ENCODE results near the gene ZC4H2.
A peak's percentile ranks its signal among the peaks of the same experiment; 100 is the strongest.

ZC4H2 gene

DNA sequence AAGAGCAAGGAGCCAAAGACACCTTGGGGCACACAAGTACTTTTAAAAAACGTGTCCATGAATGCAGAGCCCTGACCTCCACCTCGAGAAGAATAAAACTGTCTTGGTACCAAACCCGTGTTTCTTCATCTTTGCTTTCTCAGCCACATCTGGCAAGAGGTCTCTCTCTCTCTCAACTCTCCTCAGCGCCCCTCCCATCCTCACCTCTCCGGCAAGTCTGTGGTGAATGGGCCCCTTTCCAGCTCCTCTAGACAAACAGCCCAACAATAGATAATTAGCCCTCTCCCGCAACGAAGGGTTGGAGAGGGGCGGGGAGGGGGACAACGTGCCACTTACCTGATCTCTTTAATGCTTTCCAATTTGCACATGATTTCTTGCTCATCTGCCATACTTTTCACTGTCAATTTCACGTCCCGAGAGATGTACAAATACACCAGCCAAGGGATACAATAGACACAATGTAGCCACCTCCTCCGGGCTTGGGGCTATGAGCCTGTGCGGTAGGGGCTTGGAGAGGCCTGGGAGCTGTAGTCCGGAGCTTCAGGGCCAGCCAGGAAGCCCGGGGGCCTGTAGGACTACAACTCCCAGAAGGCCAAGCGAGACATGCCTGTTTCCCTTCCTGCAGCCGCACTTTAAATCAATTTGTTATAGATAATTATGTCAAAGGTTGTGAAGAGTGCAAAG lies at the start of gene ZC4H2:
Gene ZC4H2, minus strand, starts transcription at position 462 of the 684 bp plus-strand sequence. Its CDS starts 73 bp downstream, at position 389.
- H3K4me1 ChIP-seq (ENCODE audit: control insufficient read depth, insufficient read depth, low read length), result no peaks in the 10 kb centered on the region
- ChIA-PET POLR2A (interaction anchor here (1.7 kb wide), 1 partner anchor 59 kb away, joined by 8 read pairs; the partner anchor contains the start of gene ZC3H12B), CTCF (interaction anchor here (0.6 kb wide), 1 partner anchor 540 kb away, joined by 3 read pairs; no protein-coding TSS in a partner anchor)
- H3K4me3 ChIP-seq (ENCODE audit: low read depth, low read length), result peak within 1 kb of the TSS; percentile 55
- H3K27ac ChIP-seq (ENCODE audit: extremely low read depth, low read depth, low read length), result no peak within 1 kb of the TSS; the same call in 1 of the 2 replicates
- peak; percentile 88 for TF ChIP-seq ZNF76 (tag by site-specific recombination; IDR thresholded peaks at IDR 0.05; ENCODE audit: borderline replicate concordance, low read depth)
- TF ChIP-seq ZNF624 (tag by site-specific recombination; IDR thresholded peaks at IDR 0.05), result no peak
- no peak for TF ChIP-seq ZBTB21 (tag by site-specific recombination; IDR thresholded peaks at IDR 0.05)
- peak; percentile 82 for TF ChIP-seq SCRT2 (tag by site-specific recombination; IDR thresholded peaks at IDR 0.05)
- TF ChIP-seq ZBTB20 (tag by site-specific recombination; IDR thresholded peaks at IDR 0.05), result peak; percentile 73
- peak; percentile 95 for TF ChIP-seq ZNF335 (tag by site-specific recombination; conservative IDR thresholded peaks at IDR 0.05)
- TF ChIP-seq ZNF792 (tag by site-specific recombination; IDR thresholded peaks at IDR 0.05), result no peak
- no peak for TF ChIP-seq ZNF529 (tag by site-specific recombination; IDR thresholded peaks at IDR 0.05; ENCODE audit: insufficient replicate concordance)
- no peak for TF ChIP-seq ZNF707 (tag by site-specific recombination; IDR thresholded peaks at IDR 0.05)
- peak; percentile 20; the same call in 1 of the 2 replicates for TF ChIP-seq GLIS1 (tag by site-specific recombination; IDR thresholded peaks at IDR 0.05)
- no peaks in the 10 kb centered on the region for H3K36me3 ChIP-seq (ENCODE audit: control insufficient read depth in 2 of 2, insufficient read depth in 1 of 2, low read length in 2 of 2)
- no peaks in the 10 kb centered on the region; the same call in none of the 2 replicates for H3K9me3 ChIP-seq (ENCODE audit: control insufficient read depth, insufficient read depth, low read depth, low read length)

DNA sequence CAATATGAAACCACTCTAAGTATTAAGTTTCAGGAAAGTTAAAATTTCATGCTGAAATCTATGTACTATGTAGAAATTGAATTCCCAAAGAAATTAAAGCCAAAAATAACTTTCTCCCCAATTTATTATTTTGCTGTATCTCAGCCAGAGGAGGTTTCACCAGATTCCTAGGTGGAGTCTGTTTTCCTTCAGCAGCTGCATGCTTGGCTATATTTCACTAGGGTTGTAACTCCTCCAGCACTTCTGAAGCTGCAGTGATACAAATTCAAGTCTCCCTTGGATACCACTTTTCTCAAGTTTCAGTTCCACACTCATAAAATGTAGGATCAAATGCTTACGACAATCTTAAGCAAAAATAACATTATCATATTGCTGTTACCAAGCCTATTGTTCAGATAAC lies 41.2 kb upstream of the ZC4H2 start:
- CTCF ChIA-PET, result interaction anchor here (0.6 kb wide), 1 partner anchor 673 kb away, joined by 3 read pairs; no protein-coding TSS in a partner anchor
- no peak for TF ChIP-seq ZNF792 (tag by site-specific recombination; IDR thresholded peaks at IDR 0.05)
- TF ChIP-seq ZNF677 (tag by site-specific recombination; IDR thresholded peaks at IDR 0.05), result no peak
- TF ChIP-seq SP7 (tag by site-specific recombination; IDR thresholded peaks at IDR 0.05), result no peak
- TF ChIP-seq KLF10 (tag by site-specific recombination; IDR thresholded peaks at IDR 0.05), result no peak
- TF ChIP-seq, protein P1, sequence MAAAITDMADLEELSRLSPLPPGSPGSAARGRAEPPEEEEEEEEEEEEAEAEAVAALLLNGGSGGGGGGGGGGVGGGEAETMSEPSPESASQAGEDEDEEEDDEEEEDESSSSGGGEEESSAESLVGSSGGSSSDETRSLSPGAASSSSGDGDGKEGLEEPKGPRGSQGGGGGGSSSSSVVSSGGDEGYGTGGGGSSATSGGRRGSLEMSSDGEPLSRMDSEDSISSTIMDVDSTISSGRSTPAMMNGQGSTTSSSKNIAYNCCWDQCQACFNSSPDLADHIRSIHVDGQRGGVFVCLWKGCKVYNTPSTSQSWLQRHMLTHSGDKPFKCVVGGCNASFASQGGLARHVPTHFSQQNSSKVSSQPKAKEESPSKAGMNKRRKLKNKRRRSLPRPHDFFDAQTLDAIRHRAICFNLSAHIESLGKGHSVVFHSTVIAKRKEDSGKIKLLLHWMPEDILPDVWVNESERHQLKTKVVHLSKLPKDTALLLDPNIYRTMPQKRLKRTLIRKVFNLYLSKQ (tag by site-specific recombination; IDR thresholded peaks at IDR 0.05; ENCODE audit: borderline replicate concordance), result no peak
- no peak for TF ChIP-seq SCRT1 (tag by site-specific recombination; IDR thresholded peaks at IDR 0.05; ENCODE audit: borderline replicate concordance)
- no peak for TF ChIP-seq ZNF133 (tag by site-specific recombination; IDR thresholded peaks at IDR 0.05)
- TF ChIP-seq ZNF350 (tag by site-specific recombination; IDR thresholded peaks at IDR 0.05), result no peak
- no peak for TF ChIP-seq ZFP41 (tag by site-specific recombination; IDR thresholded peaks at IDR 0.05; ENCODE audit: borderline replicate concordance)
- no peak for TF ChIP-seq REST (tag by site-specific recombination; IDR thresholded peaks at IDR 0.05)
- TF ChIP-seq ZNF175 (tag by site-specific recombination; IDR thresholded peaks at IDR 0.05), result no peak
- no peak for TF ChIP-seq ZSCAN30 (tag by site-specific recombination; IDR thresholded peaks at IDR 0.05)
- no peak for TF ChIP-seq ZBTB48 (tag by site-specific recombination; IDR thresholded peaks at IDR 0.05)
- no peak for TF ChIP-seq ZNF660 (tag by site-specific recombination; IDR thresholded peaks at IDR 0.05)
- TF ChIP-seq, protein P2, sequence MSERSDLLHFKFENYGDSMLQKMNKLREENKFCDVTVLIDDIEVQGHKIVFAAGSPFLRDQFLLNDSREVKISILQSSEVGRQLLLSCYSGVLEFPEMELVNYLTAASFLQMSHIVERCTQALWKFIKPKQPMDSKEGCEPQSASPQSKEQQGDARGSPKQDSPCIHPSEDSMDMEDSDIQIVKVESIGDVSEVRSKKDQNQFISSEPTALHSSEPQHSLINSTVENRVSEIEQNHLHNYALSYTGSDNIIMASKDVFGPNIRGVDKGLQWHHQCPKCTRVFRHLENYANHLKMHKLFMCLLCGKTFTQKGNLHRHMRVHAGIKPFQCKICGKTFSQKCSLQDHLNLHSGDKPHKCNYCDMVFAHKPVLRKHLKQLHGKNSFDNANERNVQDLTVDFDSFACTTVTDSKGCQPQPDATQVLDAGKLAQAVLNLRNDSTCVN (tag by site-specific recombination; optimal IDR thresholded peaks at IDR 0.05), result no peak
- no peak for TF ChIP-seq GLIS1 (tag by site-specific recombination; IDR thresholded peaks at IDR 0.05)
- POLR2A ChIA-PET, result no interaction called here
- H3K4me1 ChIP-seq (ENCODE audit: control insufficient read depth, insufficient read depth, low read length), result no peaks in the 10 kb centered on the region
- H3K36me3 ChIP-seq (ENCODE audit: control insufficient read depth in 2 of 2, insufficient read depth in 1 of 2, low read length in 2 of 2), result no peaks in the 10 kb centered on the region
- H3K4me3 ChIP-seq (ENCODE audit: low read depth, low read length), result no peak overlapping the region
- H3K27ac ChIP-seq (ENCODE audit: extremely low read depth, low read depth, low read length), result no peak overlapping the region
- peaks cover 5% of the 10 kb centered on the region for H3K9me3 ChIP-seq (ENCODE audit: control insufficient read depth, insufficient read depth, low read depth, low read length)
